CD4-positive, alpha-beta memory T cell (primary cell): ENCODE results near the gene FGF6. TPM values are rescaled to one million over a fixed set of nuclear protein-coding genes. Genes with fewer than 3 reads are reported as not detected.

Experiments used
- CTCF ChIA-PET: fragments of 350-600 bp; sonication (Branson Sonifier 250); formaldehyde crosslinking; loops from one replicate; lab custom pipeline; 2021; ENCODE audit warnings: inconsistent platforms; ENCODE audit not compliant: partially characterized antibody; lab: Charles Lee
- POLR2A ChIA-PET: fragments of 350-600 bp; sonication (Branson Sonifier 250); formaldehyde crosslinking; loops from one replicate; lab custom pipeline; 2021; ENCODE audit not compliant: partially characterized antibody; lab: Charles Lee
- DNase-seq, 5 donors: peaks; one replicate each; pipeline versions ENCODE4 v3.0.0 to v3.0.0-alpha.2; 2020 to 2022; ENCODE audit warnings: mixed read lengths in 1 of 5
- H3K27ac ChIP-seq: one replicate; pipeline ENCODE4 v1.7.0; 2013; ENCODE audit warnings: low read depth, low read length
- H3K27me3 ChIP-seq: 2 replicates; pipeline ENCODE4 v1.7.0; 2013; ENCODE audit warnings: mild to moderate bottlenecking, low read length, moderate library complexity; ENCODE audit not compliant: insufficient read depth
- H3K36me3 ChIP-seq: 2 replicates; pipeline ENCODE4 v1.7.0; 2013; ENCODE audit warnings: mild to moderate bottlenecking, low read length, moderate library complexity; ENCODE audit not compliant: insufficient read depth
- H3K4me1 ChIP-seq: 2 replicates; pipeline ENCODE4 v1.7.0; 2013; ENCODE audit warnings: mild to moderate bottlenecking, low read length, moderate library complexity; ENCODE audit not compliant: insufficient read depth
- H3K4me3 ChIP-seq, 2 donors: one replicate each; pipeline ENCODE4 v1.7.0; 2013; ENCODE audit warnings: low read length in 2 of 2, mild to moderate bottlenecking in 1 of 2
- H3K9me3 ChIP-seq, 2 donors: one replicate each; pipeline ENCODE4 v1.7.0; 2013; ENCODE audit warnings: low read length in 2 of 2, control low read depth in 1 of 2; ENCODE audit not compliant: control insufficient read depth in 1 of 2
- H3K27ac Mint-ChIP-seq, 7 donors: one replicate each; pipeline ENCODE4 v1.8.0; 2020 to 2021; ENCODE audit warnings: mixed read lengths in 7 of 7, mild to moderate bottlenecking in 6 of 7, inconsistent platforms in 3 of 7, moderate library complexity in 3 of 7
- H3K27me3 Mint-ChIP-seq, 2 donors: one replicate each; pipeline ENCODE4 v1.8.0; 2020 to 2021; ENCODE audit warnings: mixed read lengths in 2 of 2
- H3K36me3 Mint-ChIP-seq, 2 donors: one replicate each; pipeline ENCODE4 v1.8.0; 2020 to 2021; ENCODE audit warnings: mixed read lengths in 2 of 2, inconsistent platforms in 1 of 2, mild to moderate bottlenecking in 1 of 2
- H3K4me1 Mint-ChIP-seq, 4 donors: one replicate each; pipeline ENCODE4 v1.8.0; 2020 to 2021; ENCODE audit warnings: mixed read lengths in 4 of 4, mild to moderate bottlenecking in 1 of 4
- H3K4me3 Mint-ChIP-seq, 8 donors: one replicate each; pipeline ENCODE4 v1.8.0; 2020 to 2021; ENCODE audit warnings: mixed read lengths in 8 of 8, mild to moderate bottlenecking in 7 of 8, moderate library complexity in 6 of 8, inconsistent platforms in 3 of 8
- H3K9me3 Mint-ChIP-seq, 8 donors: one replicate each; pipeline ENCODE4 v1.8.0; 2020 to 2021; ENCODE audit warnings: mixed read lengths in 8 of 8, mild to moderate bottlenecking in 5 of 8, inconsistent platforms in 3 of 8, moderate library complexity in 1 of 8
- intact Hi-C: fragments of 100-400 bp; cut with micrococcal nuclease; formaldehyde crosslinking; loops from one replicate; pipeline ENCODE4 v1.15.1; 2023
- polyA plus RNA-seq, 2 donors: library from polyadenylated mRNA; unstranded; fragments of 300-500 nt; fragmentation: Illumina TruSeq; gene quantifications; one replicate each; pipeline ENCODE4 v1.2.3, GENCODE V29; 2021
- total RNA-seq, 2 experiments: library from RNA; stranded (reverse); gene quantifications; one replicate each; pipeline ENCODE4 v1.2.3, GENCODE V29; 2021

FGF6 gene
- total and polyA plus RNA-seq, 4 experiments from 2014 or later = not detected

DNA sequence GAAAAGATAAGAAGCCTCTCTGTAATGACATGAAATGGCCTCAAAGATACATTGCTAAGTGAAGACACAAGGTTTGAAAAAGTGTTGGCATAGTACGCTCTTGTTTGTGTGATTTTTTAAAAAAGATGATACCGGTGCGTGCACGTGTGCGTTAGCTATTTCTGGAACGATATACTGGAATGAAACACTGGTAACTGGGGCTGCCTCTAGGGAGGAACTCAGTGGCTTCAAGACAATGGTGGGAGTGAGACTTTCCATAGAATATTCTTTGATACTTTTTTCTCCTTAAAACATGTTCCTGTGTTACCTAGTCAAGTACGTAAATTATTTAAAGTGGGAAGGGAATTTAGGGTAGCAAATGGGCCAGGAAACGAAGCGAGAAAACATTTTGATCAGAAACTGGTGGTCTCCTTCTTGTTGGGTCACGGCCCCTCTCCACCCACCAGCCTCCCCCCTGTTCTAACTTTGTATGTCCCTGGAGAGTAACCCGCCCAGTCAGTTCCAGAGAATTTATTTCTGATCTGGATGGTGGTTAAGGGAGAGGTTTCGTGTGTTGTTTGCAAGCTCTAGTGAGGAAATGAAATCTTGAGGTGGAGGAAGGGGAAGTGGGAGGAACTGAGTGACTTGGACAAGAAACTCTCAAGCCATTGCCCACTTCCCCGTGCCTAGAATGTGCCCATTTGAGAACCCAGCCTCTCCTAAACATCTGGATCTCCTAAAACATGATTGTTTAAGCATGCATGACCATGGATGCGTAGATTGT is 6.6 kb downstream of the FGF6 start:
- Histone ChIP-seq H3K4me3 (no peak overlapping the region), H3K27me3 (no peaks in the 10 kb centered on the region), H3K9me3 (no peaks in the 10 kb centered on the region), H3K4me1 (no peaks in the 10 kb centered on the region), H3K36me3 (no peaks in the 10 kb centered on the region), H3K27ac (no peak overlapping the region)
- ChIA-PET CTCF (no interaction called here), POLR2A (no interaction called here)
- DNase-seq = no peak
- intact Hi-C loops = no loop called here
- Mint-ChIP-seq H3K27me3 (peaks cover 4 to 14% of the 10 kb centered on the region in 2 donors), H3K27ac (no peak overlapping the region), H3K4me3 (no peak overlapping the region), H3K9me3 (no peaks in the 10 kb centered on the region), H3K4me1 (no peaks in the 10 kb centered on the region), H3K36me3 (no peaks in the 10 kb centered on the region)

DNA sequence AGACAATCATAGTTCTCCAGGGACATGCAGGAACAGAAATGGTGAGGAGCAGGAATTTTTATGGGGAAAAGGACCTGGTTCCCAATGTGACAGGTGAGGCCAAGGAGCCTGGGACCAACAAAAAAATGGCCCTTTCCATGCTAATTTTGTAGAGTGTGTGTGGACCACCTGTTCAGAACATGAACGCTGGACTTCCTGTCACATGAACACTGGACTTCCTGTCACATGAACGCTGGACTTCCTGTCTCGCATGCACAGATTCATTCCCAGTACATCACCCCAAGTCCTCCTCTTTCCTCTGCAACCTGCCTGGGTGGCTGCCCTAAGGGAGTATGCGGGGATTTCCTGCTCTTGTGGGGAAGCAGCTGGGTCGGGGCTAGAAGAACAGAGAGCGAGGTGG is 10.1 kb downstream of the FGF6 start:
- Mint-ChIP-seq H3K4me3 (no peak overlapping the region), H3K9me3 (no peaks in the 10 kb centered on the region), H3K27ac (no peak overlapping the region), H3K27me3 (peaks cover 1 to 10% of the 10 kb centered on the region in 2 donors), H3K36me3 (no peaks in the 10 kb centered on the region), H3K4me1 (no peaks in the 10 kb centered on the region)
- Histone ChIP-seq H3K4me3 (no peak overlapping the region), H3K36me3 (no peaks in the 10 kb centered on the region), H3K9me3 (no peaks in the 10 kb centered on the region), H3K4me1 (no peaks in the 10 kb centered on the region), H3K27me3 (no peaks in the 10 kb centered on the region), H3K27ac (no peak overlapping the region)
- ChIA-PET POLR2A (no interaction called here), CTCF (interaction anchor here (0.8 kb wide), 1 partner anchor 62 kb away, joined by 4 read pairs; no protein-coding TSS in a partner anchor)
- intact Hi-C loops = no loop called here
- no peak for DNase-seq

DNA sequence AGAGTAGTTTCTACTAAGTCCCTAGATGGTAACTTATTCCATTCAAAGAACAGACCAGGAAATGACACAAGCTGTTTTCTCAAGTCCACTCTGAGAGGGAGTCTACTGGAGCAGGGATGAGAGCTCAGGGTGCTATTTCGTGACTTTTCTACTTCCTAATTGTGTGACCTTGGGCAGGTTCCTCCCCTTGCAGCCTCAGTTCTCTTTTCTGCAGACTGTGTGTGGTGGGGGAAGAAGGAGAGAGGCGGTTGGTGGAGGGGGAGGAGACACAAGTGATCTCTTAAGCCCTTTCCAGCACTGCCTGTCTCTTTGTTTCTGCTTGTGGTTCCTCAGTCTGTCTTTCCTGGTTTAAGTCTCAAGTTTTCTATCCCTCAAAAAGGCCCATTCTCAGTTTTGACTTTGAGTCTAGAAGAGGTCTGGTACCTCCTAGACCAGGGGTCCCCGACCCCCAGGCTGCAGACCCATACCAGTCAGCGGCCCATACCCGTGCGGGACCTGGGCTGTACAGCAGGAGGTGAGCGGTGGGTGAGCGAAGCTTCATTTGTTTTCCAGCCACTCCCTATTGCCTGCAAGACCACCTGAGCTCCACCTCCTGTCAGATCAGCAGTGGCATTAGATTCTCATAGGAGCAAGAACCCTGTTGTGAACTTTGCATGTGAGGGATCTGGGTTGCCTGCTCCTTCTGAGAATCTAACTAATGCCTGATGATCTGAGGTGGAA is 10.7 kb downstream of the FGF6 start:
- Histone ChIP-seq H3K36me3 (no peaks in the 10 kb centered on the region), H3K27ac (no peak overlapping the region), H3K27me3 (no peaks in the 10 kb centered on the region), H3K4me3 (no peak overlapping the region), H3K9me3 (no peaks in the 10 kb centered on the region), H3K4me1 (no peaks in the 10 kb centered on the region)
- POLR2A ChIA-PET = no interaction called here
- Mint-ChIP-seq H3K4me3 (no peak overlapping the region), H3K27me3 (peaks cover 4 to 10% of the 10 kb centered on the region in 2 donors), H3K4me1 (no peaks in the 10 kb centered on the region), H3K36me3 (no peaks in the 10 kb centered on the region), H3K9me3 (no peaks in the 10 kb centered on the region), H3K27ac (no peak overlapping the region)
- intact Hi-C loops = no loop called here
- DNase-seq = no peak
- CTCF ChIA-PET = interaction anchor here (0.9 kb wide), 1 partner anchor 8 kb away, joined by 3 read pairs; no protein-coding TSS in a partner anchor

- Mint-ChIP-seq H3K4me1 (no peaks in the 10 kb centered on the region), H3K4me3 (no peak overlapping the region), H3K27ac (no peak overlapping the region), H3K36me3 (no peaks in the 10 kb centered on the region), H3K27me3 (peaks cover 5 to 10% of the 10 kb centered on the region in 2 donors), H3K9me3 (no peaks in the 10 kb centered on the region)
- no peaks in the 10 kb centered on the region for H3K27me3 ChIP-seq
- no peaks in the 10 kb centered on the region for H3K4me1 ChIP-seq
- no peaks in the 10 kb centered on the region for H3K36me3 ChIP-seq
- H3K4me3 ChIP-seq = no peak overlapping the region
- no peaks in the 10 kb centered on the region for H3K9me3 ChIP-seq
- no peak for DNase-seq
- CTCF ChIA-PET = interaction anchor here (0.9 kb wide), 1 partner anchor 9 kb away, joined by 3 read pairs; no protein-coding TSS in a partner anchor
- POLR2A ChIA-PET = no interaction called here
- H3K27ac ChIP-seq = no peak overlapping the region
- intact Hi-C loops = no loop called here
These were observed 11.3 kb downstream of the FGF6 start for GRCh38 chr12:4434301-4434700.

GRCh38 chr12:4433745-4434058 is 11.9 kb downstream of the FGF6 start:
- H3K27me3 Mint-ChIP-seq = peaks cover 5 to 10% of the 10 kb centered on the region in 2 donors
- no peaks in the 10 kb centered on the region for H3K4me1 ChIP-seq
- H3K36me3 ChIP-seq = no peaks in the 10 kb centered on the region
- no peaks in the 10 kb centered on the region for H3K36me3 Mint-ChIP-seq
- no peaks in the 10 kb centered on the region for H3K4me1 Mint-ChIP-seq
- no peak for DNase-seq
- ChIA-PET POLR2A (no interaction called here), CTCF (interaction anchor here (0.9 kb wide), 1 partner anchor 9 kb away, joined by 3 read pairs; no protein-coding TSS in a partner anchor)
- H3K4me3 Mint-ChIP-seq = no peak overlapping the region
- H3K9me3 ChIP-seq = no peaks in the 10 kb centered on the region
- intact Hi-C loops = no loop called here
- no peaks in the 10 kb centered on the region for H3K27me3 ChIP-seq
- no peaks in the 10 kb centered on the region for H3K9me3 Mint-ChIP-seq
- H3K27ac Mint-ChIP-seq = no peak overlapping the region
- H3K27ac ChIP-seq = no peak overlapping the region
- H3K4me3 ChIP-seq = no peak overlapping the region

DNA sequence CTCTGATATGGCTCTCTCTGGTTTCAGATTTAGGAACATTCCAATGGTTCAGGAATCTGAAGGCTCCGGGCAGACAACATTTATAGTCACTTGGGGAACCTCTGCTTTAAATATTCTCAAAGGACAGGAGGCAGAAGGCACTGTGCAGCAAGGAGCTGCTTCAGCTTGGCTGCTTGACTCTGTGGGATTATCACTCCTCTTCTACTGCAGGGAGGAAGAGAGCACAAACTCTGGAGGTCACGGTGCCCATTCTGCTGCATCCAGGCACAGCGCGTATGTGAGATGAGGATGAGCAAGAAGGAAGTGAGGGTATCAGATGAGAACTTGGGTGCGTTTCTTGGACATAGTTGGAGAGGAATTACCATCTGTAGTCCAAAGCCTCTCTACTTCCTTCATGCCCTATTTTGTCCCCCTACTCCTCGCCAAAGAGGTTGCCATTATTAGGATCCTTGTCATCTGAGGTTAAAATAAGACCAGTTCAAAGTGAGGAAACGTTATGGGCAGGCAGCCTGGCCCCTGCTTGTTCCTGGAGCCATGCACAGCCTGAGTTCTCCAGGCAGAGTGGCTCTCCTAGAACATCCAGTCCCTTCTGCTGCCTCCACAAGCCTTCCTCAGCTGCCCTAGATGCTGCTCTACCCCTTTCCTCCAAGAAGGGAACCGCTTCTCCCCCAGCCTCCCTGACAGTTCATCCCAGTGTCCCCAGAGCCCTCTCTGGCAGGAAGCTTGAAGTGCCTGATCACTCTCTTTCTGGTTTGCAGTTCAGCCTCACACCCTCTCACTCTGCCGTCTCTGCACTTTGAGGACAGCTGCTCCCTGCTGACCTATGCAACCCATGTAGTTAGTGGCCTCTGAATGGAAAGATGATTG is 12.5 kb downstream of the FGF6 start:
- Histone ChIP-seq H3K27ac (no peak overlapping the region), H3K27me3 (no peaks in the 10 kb centered on the region), H3K4me3 (no peak overlapping the region), H3K9me3 (no peaks in the 10 kb centered on the region), H3K4me1 (no peaks in the 10 kb centered on the region), H3K36me3 (no peaks in the 10 kb centered on the region)
- Mint-ChIP-seq H3K36me3 (no peaks in the 10 kb centered on the region), H3K4me1 (no peaks in the 10 kb centered on the region), H3K4me3 (no peak overlapping the region), H3K27ac (no peak overlapping the region), H3K27me3 (peaks cover 5 to 10% of the 10 kb centered on the region in 2 donors), H3K9me3 (no peaks in the 10 kb centered on the region)
- POLR2A ChIA-PET = interaction anchor here (0.6 kb wide), 1 partner anchor 33 kb away, joined by 3 read pairs; no protein-coding TSS in a partner anchor
- DNase-seq = no peak
- CTCF ChIA-PET = no interaction called here
- intact Hi-C loops = no loop called here

DNA sequence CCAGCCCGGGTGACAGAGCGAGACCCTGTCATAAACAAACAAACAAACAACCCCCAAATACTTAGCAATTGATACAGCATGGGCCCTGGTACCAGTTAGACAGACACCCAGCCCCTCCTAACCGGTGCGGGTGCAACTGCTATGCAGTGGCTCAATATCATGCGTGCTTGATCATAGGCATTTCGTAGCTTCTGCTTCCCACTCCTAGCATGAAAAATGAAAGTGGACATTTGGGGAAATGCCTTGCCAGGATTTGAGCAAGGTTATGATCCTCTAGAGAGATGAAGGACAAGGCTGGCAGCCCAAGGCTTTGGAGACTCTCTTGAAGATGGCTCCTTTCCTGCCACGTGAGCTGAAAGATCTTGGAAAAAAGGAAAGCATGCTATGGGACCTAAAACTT is 13.7 kb downstream of the FGF6 start:
- Mint-ChIP-seq H3K4me3 (no peak overlapping the region), H3K4me1 (no peaks in the 10 kb centered on the region), H3K9me3 (no peaks in the 10 kb centered on the region), H3K27me3 (peaks cover 5 to 10% of the 10 kb centered on the region in 2 donors), H3K36me3 (no peaks in the 10 kb centered on the region), H3K27ac (no peak overlapping the region)
- Histone ChIP-seq H3K4me3 (no peak overlapping the region), H3K27ac (no peak overlapping the region), H3K36me3 (no peaks in the 10 kb centered on the region), H3K27me3 (no peaks in the 10 kb centered on the region), H3K4me1 (no peaks in the 10 kb centered on the region), H3K9me3 (no peaks in the 10 kb centered on the region)
- intact Hi-C loops = no loop called here
- POLR2A ChIA-PET = interaction anchor here (1.2 kb wide), 1 partner anchor 333 kb away, joined by 3 read pairs; no protein-coding TSS in a partner anchor
- DNase-seq = no peak
- CTCF ChIA-PET = interaction anchor here (1.0 to 1.6 kb wide), 2 partner anchors 9 to 11 kb away, joined by 3 to 9 read pairs; no protein-coding TSS in a partner anchor
